MM.1S (cell line): ENCODE measurements around the gene PYCR2.
"Not testable (repeated sequence)": the region's sequence is repeated elsewhere in the genome, so short reads cannot be mapped to it uniquely, and the experiment has no call there.

Experiments
- EZH2 ChIP-seq: fragments of 300-600 bp; sonication (generic); optimal IDR thresholded peaks from 2 replicates; pipeline ENCODE3; 2017; ENCODE audit warnings: low read depth, mild to moderate bottlenecking, antibody characterized with exemption, low read length, mixed read lengths
- TF ChIP-seq, protein P1 (sequence below): fragments of 300-600 bp; sonication (generic); IDR thresholded peaks from 2 replicates; pipeline ENCODE4 v1.5.1; 2016; ENCODE audit warnings: antibody characterized with exemption, low read length, mixed read lengths

DNA sequence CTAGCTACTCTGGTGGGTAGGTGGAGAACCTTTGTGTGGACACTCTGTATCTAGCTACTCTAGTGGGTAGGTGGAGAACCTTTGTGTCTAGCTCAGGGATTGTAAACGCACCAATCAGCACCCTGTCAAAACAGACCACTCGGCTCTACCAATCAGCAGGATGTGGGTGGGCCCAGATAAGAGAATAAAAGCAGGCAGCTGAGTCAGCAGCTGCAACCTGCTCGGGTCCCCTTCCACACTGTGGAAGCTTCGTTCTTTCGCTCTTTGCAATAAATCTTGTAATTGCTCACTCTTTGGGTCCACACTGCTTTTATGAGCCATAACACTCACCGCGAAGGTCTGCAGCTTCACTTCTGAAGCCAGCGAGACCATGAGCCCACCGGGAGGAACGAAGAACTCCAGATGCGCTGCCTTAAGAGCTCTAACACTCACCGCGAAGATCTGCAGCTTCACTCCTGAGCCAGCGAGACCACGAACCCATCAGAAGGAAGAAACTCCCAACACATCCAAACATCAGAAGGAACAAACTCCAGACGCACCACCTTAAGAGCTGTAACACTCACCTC lies 46.6 kb upstream of the PYCR2 start:
- TF ChIP-seq, protein P1, sequence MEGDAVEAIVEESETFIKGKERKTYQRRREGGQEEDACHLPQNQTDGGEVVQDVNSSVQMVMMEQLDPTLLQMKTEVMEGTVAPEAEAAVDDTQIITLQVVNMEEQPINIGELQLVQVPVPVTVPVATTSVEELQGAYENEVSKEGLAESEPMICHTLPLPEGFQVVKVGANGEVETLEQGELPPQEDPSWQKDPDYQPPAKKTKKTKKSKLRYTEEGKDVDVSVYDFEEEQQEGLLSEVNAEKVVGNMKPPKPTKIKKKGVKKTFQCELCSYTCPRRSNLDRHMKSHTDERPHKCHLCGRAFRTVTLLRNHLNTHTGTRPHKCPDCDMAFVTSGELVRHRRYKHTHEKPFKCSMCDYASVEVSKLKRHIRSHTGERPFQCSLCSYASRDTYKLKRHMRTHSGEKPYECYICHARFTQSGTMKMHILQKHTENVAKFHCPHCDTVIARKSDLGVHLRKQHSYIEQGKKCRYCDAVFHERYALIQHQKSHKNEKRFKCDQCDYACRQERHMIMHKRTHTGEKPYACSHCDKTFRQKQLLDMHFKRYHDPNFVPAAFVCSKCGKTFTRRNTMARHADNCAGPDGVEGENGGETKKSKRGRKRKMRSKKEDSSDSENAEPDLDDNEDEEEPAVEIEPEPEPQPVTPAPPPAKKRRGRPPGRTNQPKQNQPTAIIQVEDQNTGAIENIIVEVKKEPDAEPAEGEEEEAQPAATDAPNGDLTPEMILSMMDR: not testable (repeated sequence)
- TF ChIP-seq EZH2: not testable (repeated sequence)
